Esophagus squamous epithelium (tissue), 4 donors: ENCODE data around the gene SLC35F3.

ENCODE experiments used
- CTCF ChIP-seq, 6 experiments: fragments of 450-650 bp in 4 of 6; fragments of 200-600 bp in 2 of 6; sonication (generic) in 2 of 6; IDR thresholded peaks; one replicate each; pipeline ENCODE4 v1.5.1; 2016 to 2019; ENCODE audit warnings: antibody characterized with exemption in 6 of 6, mild to moderate bottlenecking in 4 of 6, moderate library complexity in 4 of 6
- POLR2A ChIP-seq, 4 donors: fragments of 450-650 bp; IDR thresholded peaks; one replicate each; pipeline ENCODE4 v1.6.1; 2017; ENCODE audit warnings: antibody characterized with exemption in 4 of 4, mild to moderate bottlenecking in 4 of 4, moderate library complexity in 3 of 4

- TF ChIP-seq CTCF (IDR thresholded peaks at IDR 0.05): no peak
- TF ChIP-seq POLR2A (IDR thresholded peaks at IDR 0.05): no peak
Measured at GRCh38 chr1:234316937-234317336, 412.5 kb downstream of the SLC35F3 start.
